ENCODE data around the gene IDH2. TPM values are rescaled to one million over a fixed set of nuclear protein-coding genes. Genes with fewer than 3 reads are reported as not detected.
"Not testable (repeated sequence)": the region's sequence is repeated elsewhere in the genome, so short reads cannot be mapped to it uniquely, and the experiment has no call there.

The IDH2 gene
- 100 to 1,000 TPM in 2 of 4 donors, 10 to 100 TPM in 2; 26.8 to 285 (median 95.8) TPM for polyA plus RNA-seq
- long read RNA-seq, donor 1, result 0 reads
- long read RNA-seq, donor 2, transcript IDH2-201 (11 exons, 2,694 nt), result major isoform, 11 of 11 reads
- long read RNA-seq, donor 2, partial matches to known transcripts, result 0 of 11 reads
- long read RNA-seq, donor 2, other reads (novel, unspliced or antisense), result 0 of 11 reads
- long read RNA-seq, donor 3, transcript IDH2-201 (11 exons, 2,694 nt), result major isoform, 14 of 21 reads
- long read RNA-seq, donor 3, partial matches to known transcripts, result 7 of 21 reads
- long read RNA-seq, donor 3, other reads (novel, unspliced or antisense), result 0 of 21 reads
- long read RNA-seq, donor 4, partial matches to known transcripts, result 0 of 2 reads
- long read RNA-seq, donor 4, other reads (novel, unspliced or antisense), result 0 of 2 reads
- long read RNA-seq, donor 5, transcript IDH2-201 (11 exons, 2,694 nt), result major isoform, 8 of 8 reads
- long read RNA-seq, donor 5, partial matches to known transcripts, result 0 of 8 reads
- long read RNA-seq, donor 5, other reads (novel, unspliced or antisense), result 0 of 8 reads
- long read RNA-seq, donor 6, transcript IDH2-201 (11 exons, 2,694 nt), result major isoform, 22 of 27 reads
- long read RNA-seq, donor 6, partial matches to known transcripts, result 5 of 27 reads
- long read RNA-seq, donor 6, other reads (novel, unspliced or antisense), result 0 of 27 reads
- long read RNA-seq, donor 7, transcript IDH2-201 (11 exons, 2,694 nt), result major isoform, 238 of 331 reads
- long read RNA-seq, donor 7, partial matches to known transcripts, result 86 of 331 reads
- long read RNA-seq, donor 7, other reads (novel, unspliced or antisense), result 5 of 331 reads
- long read RNA-seq, donor 8, transcript IDH2-201 (11 exons, 2,694 nt), result major isoform, 11 of 11 reads
- long read RNA-seq, donor 8, partial matches to known transcripts, result 0 of 11 reads
- long read RNA-seq, donor 8, other reads (novel, unspliced or antisense), result 0 of 11 reads
- long read RNA-seq, donor 9, partial matches to known transcripts, result 0 of 4 reads
- long read RNA-seq, donor 9, other reads (novel, unspliced or antisense), result 0 of 4 reads
- long read RNA-seq, donor 10, transcript IDH2-201 (11 exons, 2,694 nt), result major isoform, 34 of 36 reads
- long read RNA-seq, donor 10, partial matches to known transcripts, result 0 of 36 reads
- long read RNA-seq, donor 10, other reads (novel, unspliced or antisense), result 0 of 36 reads

GRCh38 chr15:90101969-90102890, at the start of gene IDH2:
IDH2 (minus strand) TSS chr15:90102468; CDS start chr15:90102390, 78 bp downstream.
- peaks cover 6 to 33% (median 24%) of the 10 kb centered on the region in 3 donors for H3K4me1 ChIP-seq (ENCODE audit: control insufficient read depth in 3 of 3, insufficient read depth in 2 of 3, low read depth in 1 of 3, low read length in 2 of 3)
- no peaks in the 10 kb centered on the region for H3K27me3 ChIP-seq (ENCODE audit: control insufficient read depth in 3 of 3, insufficient read depth in 3 of 3, low read length in 3 of 3)
- FAIRE-seq (no peak), DNase-seq (peak; percentile 83 to 93)
- H3K27ac ChIP-seq (ENCODE audit: low read depth in 1 of 3, low read length in 2 of 3), result peak within 1 kb of the TSS; percentile 80 to 95 (median 93)
- 0% methylated on average over 63 to 104 of the region's 104 CpGs for WGBS, 3 donors
- peaks cover 0 to 10% (median 0%) of the 10 kb centered on the region in 3 donors for H3K36me3 ChIP-seq (ENCODE audit: control insufficient read depth in 3 of 3, insufficient read depth in 2 of 3, low read depth in 1 of 3, low read length in 3 of 3)
- H3K4me3 ChIP-seq (ENCODE audit: low read depth in 1 of 3, low read length in 3 of 3), result peak within 1 kb of the TSS; percentile 72 to 94 (median 82)
- no peaks in the 10 kb centered on the region for H3K9me3 ChIP-seq (ENCODE audit: control insufficient read depth in 2 of 2, insufficient read depth in 1 of 2, low read depth in 1 of 2, low read length in 1 of 2)

DNA sequence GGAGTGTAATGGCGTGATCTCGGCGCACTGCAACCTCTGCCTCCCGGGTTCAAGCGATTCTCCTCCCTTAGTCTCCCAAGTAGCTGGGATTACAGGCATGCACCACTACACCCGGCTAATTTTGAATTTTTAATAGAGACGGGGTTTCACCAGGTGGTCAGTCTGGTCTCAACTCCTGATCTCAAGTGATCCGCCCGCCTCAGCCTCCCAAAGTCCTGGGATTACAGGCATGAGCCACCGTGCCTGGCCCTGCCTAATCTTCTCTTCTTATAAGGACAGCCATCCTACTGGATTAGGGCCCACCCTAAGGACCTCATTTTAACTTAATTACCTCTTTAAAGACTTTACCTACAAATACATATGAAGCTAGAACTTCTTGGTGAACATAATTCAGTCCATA, 48.3 kb upstream of the IDH2 start:
- H3K27me3 ChIP-seq (ENCODE audit: control insufficient read depth in 3 of 3, insufficient read depth in 3 of 3, low read length in 3 of 3); H3K9me3 ChIP-seq (ENCODE audit: control insufficient read depth in 2 of 2, insufficient read depth in 1 of 2, low read depth in 1 of 2, low read length in 1 of 2); DNase-seq; H3K36me3 ChIP-seq (ENCODE audit: control insufficient read depth in 3 of 3, insufficient read depth in 2 of 3, low read depth in 1 of 3, low read length in 3 of 3); H3K27ac ChIP-seq (ENCODE audit: low read depth in 1 of 3, low read length in 2 of 3); H3K4me3 ChIP-seq (ENCODE audit: low read depth in 1 of 3, low read length in 3 of 3); FAIRE-seq; H3K4me1 ChIP-seq (ENCODE audit: control insufficient read depth in 3 of 3, insufficient read depth in 2 of 3, low read depth in 1 of 3, low read length in 2 of 3): not testable (repeated sequence)
- 93 to 96% (median 95%) methylated on average over 10 of the region's 10 CpGs for WGBS, 3 donors

GRCh38 chr15:90149609-90150340, 47.5 kb upstream of the IDH2 start:
- Histone ChIP-seq H3K4me3 (ENCODE audit: low read depth in 1 of 3, low read length in 3 of 3) (no peak overlapping the region), H3K27me3 (ENCODE audit: control insufficient read depth in 3 of 3, insufficient read depth in 3 of 3, low read length in 3 of 3) (no peaks in the 10 kb centered on the region), H3K27ac (ENCODE audit: low read depth in 1 of 3, low read length in 2 of 3) (peak overlapping the region in 2 of 3 donors; percentile 50 to 71), H3K9me3 (ENCODE audit: control insufficient read depth in 2 of 2, insufficient read depth in 1 of 2, low read depth in 1 of 2, low read length in 1 of 2) (no peaks in the 10 kb centered on the region), H3K4me1 (ENCODE audit: control insufficient read depth in 3 of 3, insufficient read depth in 2 of 3, low read depth in 1 of 3, low read length in 2 of 3) (peaks cover 0 to 15% (median 2%) of the 10 kb centered on the region in 3 donors), H3K36me3 (ENCODE audit: control insufficient read depth in 3 of 3, insufficient read depth in 2 of 3, low read depth in 1 of 3, low read length in 3 of 3) (peaks cover 0 to 3% (median 0%) of the 10 kb centered on the region in 3 donors)
- 78 to 81% (median 80%) methylated on average over 14 of the region's 14 CpGs for WGBS, 3 donors
- FAIRE-seq (no peak), DNase-seq (no peak)

GRCh38 chr15:90146198-90146761, 44.0 kb upstream of the IDH2 start:
- not testable (repeated sequence) for H3K4me3 ChIP-seq (ENCODE audit: low read depth in 1 of 3, low read length in 3 of 3); H3K27ac ChIP-seq (ENCODE audit: low read depth in 1 of 3, low read length in 2 of 3); FAIRE-seq; H3K36me3 ChIP-seq (ENCODE audit: control insufficient read depth in 3 of 3, insufficient read depth in 2 of 3, low read depth in 1 of 3, low read length in 3 of 3); H3K27me3 ChIP-seq (ENCODE audit: control insufficient read depth in 3 of 3, insufficient read depth in 3 of 3, low read length in 3 of 3); H3K9me3 ChIP-seq (ENCODE audit: control insufficient read depth in 2 of 2, insufficient read depth in 1 of 2, low read depth in 1 of 2, low read length in 1 of 2); DNase-seq
- peaks cover under 1 to 23% (median 2%) of the 10 kb centered on the region in 3 donors for H3K4me1 ChIP-seq (ENCODE audit: control insufficient read depth in 3 of 3, insufficient read depth in 2 of 3, low read depth in 1 of 3, low read length in 2 of 3)
- 86 to 93% (median 88%) methylated on average over 7 of the region's 7 CpGs for WGBS, 3 donors

DNA sequence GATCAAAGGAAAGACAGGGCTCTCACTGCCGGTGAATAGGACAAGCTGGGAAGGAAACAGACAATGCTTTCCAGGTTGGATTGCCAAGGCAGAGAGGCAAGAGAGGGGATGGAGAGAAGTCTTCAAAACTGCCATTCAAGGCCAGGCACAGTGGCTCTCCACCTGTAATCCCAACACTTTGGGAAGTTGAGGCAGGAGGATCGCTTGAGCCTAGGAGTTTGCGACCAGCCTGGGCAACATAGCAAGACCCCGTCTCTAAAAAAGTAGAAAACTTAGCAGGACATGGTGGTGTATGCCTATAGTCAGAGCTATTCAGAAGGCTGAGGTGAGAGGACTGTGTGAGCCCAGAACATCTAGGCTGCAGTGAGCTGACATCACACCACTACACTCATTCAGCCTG, 43.5 kb upstream of the IDH2 start:
- FAIRE-seq (no peak), DNase-seq (no peak)
- H3K27ac ChIP-seq (ENCODE audit: low read depth in 1 of 3, low read length in 2 of 3), result peak overlapping the region in 1 of 3 donors; percentile 40
- H3K36me3 ChIP-seq (ENCODE audit: control insufficient read depth in 3 of 3, insufficient read depth in 2 of 3, low read depth in 1 of 3, low read length in 3 of 3), result no peaks in the 10 kb centered on the region
- H3K27me3 ChIP-seq (ENCODE audit: control insufficient read depth in 3 of 3, insufficient read depth in 3 of 3, low read length in 3 of 3), result no peaks in the 10 kb centered on the region
- 82 to 91% (median 83%) methylated on average over 4 of the region's 4 CpGs for WGBS, 3 donors
- no peak overlapping the region for H3K4me3 ChIP-seq (ENCODE audit: low read depth in 1 of 3, low read length in 3 of 3)
- peaks cover 2 to 23% (median 2%) of the 10 kb centered on the region in 3 donors for H3K4me1 ChIP-seq (ENCODE audit: control insufficient read depth in 3 of 3, insufficient read depth in 2 of 3, low read depth in 1 of 3, low read length in 2 of 3)
- no peaks in the 10 kb centered on the region for H3K9me3 ChIP-seq (ENCODE audit: control insufficient read depth in 2 of 2, insufficient read depth in 1 of 2, low read depth in 1 of 2, low read length in 1 of 2)

- Histone ChIP-seq H3K27me3 (ENCODE audit: control insufficient read depth in 3 of 3, insufficient read depth in 3 of 3, low read length in 3 of 3) (no peaks in the 10 kb centered on the region), H3K4me3 (ENCODE audit: low read depth in 1 of 3, low read length in 3 of 3) (no peak overlapping the region), H3K9me3 (ENCODE audit: control insufficient read depth in 2 of 2, insufficient read depth in 1 of 2, low read depth in 1 of 2, low read length in 1 of 2) (no peaks in the 10 kb centered on the region), H3K27ac (ENCODE audit: low read depth in 1 of 3, low read length in 2 of 3) (peak overlapping the region in 1 of 3 donors; percentile 40), H3K36me3 (ENCODE audit: control insufficient read depth in 3 of 3, insufficient read depth in 2 of 3, low read depth in 1 of 3, low read length in 3 of 3) (no peaks in the 10 kb centered on the region), H3K4me1 (ENCODE audit: control insufficient read depth in 3 of 3, insufficient read depth in 2 of 3, low read depth in 1 of 3, low read length in 2 of 3) (peaks cover 2 to 23% (median 2%) of the 10 kb centered on the region in 3 donors)
- WGBS, 3 donors, result 51 to 70% (median 53%) methylated on average over 9 of the region's 9 CpGs
- FAIRE-seq (no peak), DNase-seq (peak in 1 of 2 donors; percentile 16)
These were observed 43.0 kb upstream of the IDH2 start for GRCh38 chr15:90145259-90145658.

DNA sequence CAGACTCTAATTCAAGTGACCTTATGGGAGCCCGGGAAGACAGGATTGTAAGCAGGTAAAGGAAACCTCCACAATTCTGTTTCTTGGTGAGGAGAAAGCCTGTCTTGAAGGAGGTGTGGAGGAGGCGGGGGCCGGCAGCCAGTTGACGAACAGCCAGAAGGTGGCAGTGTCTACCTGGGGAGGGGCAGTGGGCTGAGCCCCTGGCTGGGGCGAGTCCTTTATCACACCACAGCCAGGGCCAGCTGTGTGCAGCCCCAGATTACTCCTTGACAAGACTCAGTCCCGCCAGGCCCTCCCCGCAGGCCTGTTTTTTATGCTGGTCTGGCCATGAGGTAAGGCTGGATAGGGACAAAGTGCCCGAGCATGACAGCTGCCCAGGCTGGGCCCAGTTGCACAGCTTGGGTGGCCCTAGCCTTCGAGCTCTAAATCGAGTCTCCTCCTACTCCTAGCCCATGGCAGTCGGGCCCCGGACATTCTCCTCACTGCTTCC, 40.9 kb upstream of the IDH2 start:
- H3K27me3 ChIP-seq (ENCODE audit: control insufficient read depth in 3 of 3, insufficient read depth in 3 of 3, low read length in 3 of 3), result no peaks in the 10 kb centered on the region
- DNase-seq (peak; percentile 81 to 87), FAIRE-seq (no peak)
- no peak overlapping the region for H3K4me3 ChIP-seq (ENCODE audit: low read depth in 1 of 3, low read length in 3 of 3)
- peaks cover 2 to 15% (median 2%) of the 10 kb centered on the region in 3 donors for H3K4me1 ChIP-seq (ENCODE audit: control insufficient read depth in 3 of 3, insufficient read depth in 2 of 3, low read depth in 1 of 3, low read length in 2 of 3)
- no peaks in the 10 kb centered on the region for H3K36me3 ChIP-seq (ENCODE audit: control insufficient read depth in 3 of 3, insufficient read depth in 2 of 3, low read depth in 1 of 3, low read length in 3 of 3)
- peak overlapping the region in 1 of 3 donors; percentile 27 for H3K27ac ChIP-seq (ENCODE audit: low read depth in 1 of 3, low read length in 2 of 3)
- WGBS, 3 donors, result 6 to 36% (median 21%) methylated on average over 11 to 12 of the region's 12 CpGs
- H3K9me3 ChIP-seq (ENCODE audit: control insufficient read depth in 2 of 2, insufficient read depth in 1 of 2, low read depth in 1 of 2, low read length in 1 of 2), result peaks cover 0 to 8% of the 10 kb centered on the region in 2 donors

Measured in small intestine (tissue), 16 donors.